Subcutaneous abdominal adipose tissue (tissue), 5 donors: ENCODE measurements around the gene ZNF831.

ENCODE experiments used
- H3K27ac ChIP-seq: one replicate; pipeline ENCODE4 v1.7.0; 2013; ENCODE audit warnings: low read depth, mild to moderate bottlenecking, inconsistent platforms, low read length, moderate library complexity
- H3K27me3 ChIP-seq, 5 donors: one replicate each; pipeline ENCODE4 v1.7.0; 2013; ENCODE audit warnings: low read length in 5 of 5, inconsistent platforms in 1 of 5; ENCODE audit not compliant: control insufficient read depth in 5 of 5, insufficient read depth in 4 of 5
- H3K36me3 ChIP-seq, 5 donors: one replicate each; pipeline ENCODE4 v1.7.0; 2013; ENCODE audit warnings: low read length in 5 of 5; ENCODE audit not compliant: control insufficient read depth in 5 of 5, insufficient read depth in 5 of 5
- H3K4me1 ChIP-seq, 5 donors: one replicate each; pipeline ENCODE4 v1.7.0; 2013; ENCODE audit warnings: low read length in 5 of 5, mild to moderate bottlenecking in 3 of 5, moderate library complexity in 1 of 5; ENCODE audit not compliant: control insufficient read depth in 5 of 5, insufficient read depth in 5 of 5
- H3K4me3 ChIP-seq, 5 donors: one replicate each; pipeline ENCODE4 v1.7.0; 2013; ENCODE audit warnings: low read length in 5 of 5, low read depth in 1 of 5
- H3K9ac ChIP-seq, 5 donors: one replicate each; pipeline ENCODE4 v1.7.0; 2013; ENCODE audit warnings: low read length in 5 of 5, mild to moderate bottlenecking in 4 of 5, moderate library complexity in 3 of 5
- H3K9me3 ChIP-seq, 5 donors: one replicate each; pipeline ENCODE4 v1.7.0; 2013; ENCODE audit warnings: low read length in 5 of 5; ENCODE audit not compliant: control insufficient read depth in 5 of 5
- donor health status: healthy.
- donor health status: healthy.
- donor health status: healthy.
- donor health status: healthy.
- donor health status: healthy.

The ZNF831 gene

GRCh38 chr20:59191756-59192532 lies 28.3 kb downstream of the ZNF831 start:
- Histone ChIP-seq H3K9me3 (no peaks in the 10 kb centered on the region), H3K4me3 (no peak overlapping the region), H3K27ac (no peak overlapping the region), H3K9ac (no peak overlapping the region), H3K36me3 (no peaks in the 10 kb centered on the region), H3K4me1 (peaks cover 0 to 4% (median 0%) of the 10 kb centered on the region in 5 donors), H3K27me3 (peaks cover 6 to 26% (median 10%) of the 10 kb centered on the region in 5 donors)

GRCh38 chr20:59192533-59192896 lies 28.9 kb downstream of the ZNF831 start:
- H3K9me3 ChIP-seq: no peaks in the 10 kb centered on the region
- no peaks in the 10 kb centered on the region for H3K36me3 ChIP-seq
- no peak overlapping the region for H3K27ac ChIP-seq
- peaks cover 0 to 4% (median 0%) of the 10 kb centered on the region in 5 donors for H3K4me1 ChIP-seq
- peaks cover 6 to 25% (median 10%) of the 10 kb centered on the region in 5 donors for H3K27me3 ChIP-seq
- no peak overlapping the region for H3K4me3 ChIP-seq
- H3K9ac ChIP-seq: no peak overlapping the region

GRCh38 chr20:59193325-59193724 lies 29.7 kb downstream of the ZNF831 start:
- no peaks in the 10 kb centered on the region for H3K9me3 ChIP-seq
- H3K27me3 ChIP-seq: peaks cover 6 to 25% (median 10%) of the 10 kb centered on the region in 5 donors
- no peak overlapping the region for H3K27ac ChIP-seq
- no peak overlapping the region for H3K9ac ChIP-seq
- H3K4me1 ChIP-seq: peaks cover 0 to 4% (median 0%) of the 10 kb centered on the region in 5 donors
- no peaks in the 10 kb centered on the region for H3K36me3 ChIP-seq
- no peak overlapping the region for H3K4me3 ChIP-seq

- Histone ChIP-seq H3K9ac (no peak overlapping the region), H3K27ac (no peak overlapping the region), H3K4me3 (no peak overlapping the region), H3K36me3 (no peaks in the 10 kb centered on the region), H3K27me3 (peaks cover 6 to 25% (median 10%) of the 10 kb centered on the region in 5 donors), H3K9me3 (no peaks in the 10 kb centered on the region), H3K4me1 (peaks cover 0 to 4% (median 0%) of the 10 kb centered on the region in 5 donors)
Measured at GRCh38 chr20:59194023-59194935, 30.7 kb downstream of the ZNF831 start.

- Histone ChIP-seq H3K4me1 (no peaks in the 10 kb centered on the region), H3K9me3 (peaks cover 0 to 3% (median 2%) of the 10 kb centered on the region in 5 donors), H3K36me3 (no peaks in the 10 kb centered on the region), H3K27ac (no peak overlapping the region), H3K4me3 (no peak overlapping the region), H3K27me3 (peaks cover 6 to 25% (median 10%) of the 10 kb centered on the region in 5 donors), H3K9ac (no peak overlapping the region)
Measured at GRCh38 chr20:59195316-59195993, 31.8 kb downstream of the ZNF831 start.

- Histone ChIP-seq H3K4me1 (peaks cover 0 to 17% (median 6%) of the 10 kb centered on the region in 5 donors), H3K36me3 (no peaks in the 10 kb centered on the region), H3K9ac (no peak overlapping the region), H3K27ac (no peak overlapping the region), H3K4me3 (no peak overlapping the region), H3K27me3 (peaks cover 3 to 17% (median 7%) of the 10 kb centered on the region in 5 donors), H3K9me3 (peaks cover 0 to 3% (median 2%) of the 10 kb centered on the region in 5 donors)
Measured at GRCh38 chr20:59204165-59204894, 40.7 kb downstream of the ZNF831 start.

- no peaks in the 10 kb centered on the region for H3K36me3 ChIP-seq
- H3K4me3 ChIP-seq: no peak overlapping the region
- no peak overlapping the region for H3K9ac ChIP-seq
- H3K27ac ChIP-seq: no peak overlapping the region
- peaks cover 3 to 18% (median 7%) of the 10 kb centered on the region in 5 donors for H3K27me3 ChIP-seq
- H3K4me1 ChIP-seq: peaks cover 0 to 17% (median 6%) of the 10 kb centered on the region in 5 donors
- no peaks in the 10 kb centered on the region for H3K9me3 ChIP-seq
Measured at GRCh38 chr20:59205044-59205443, 41.4 kb downstream of the ZNF831 start.

GRCh38 chr20:59207235-59207634 lies 43.6 kb downstream of the ZNF831 start:
- Histone ChIP-seq H3K9me3 (no peaks in the 10 kb centered on the region), H3K4me1 (peaks cover 0 to 17% (median 6%) of the 10 kb centered on the region in 5 donors), H3K4me3 (no peak overlapping the region), H3K27me3 (peaks cover 3 to 23% (median 7%) of the 10 kb centered on the region in 5 donors), H3K9ac (no peak overlapping the region), H3K36me3 (no peaks in the 10 kb centered on the region), H3K27ac (no peak overlapping the region)

GRCh38 chr20:59207742-59208357 lies 44.2 kb downstream of the ZNF831 start:
- peaks cover 3 to 23% (median 7%) of the 10 kb centered on the region in 5 donors for H3K27me3 ChIP-seq
- H3K27ac ChIP-seq: no peak overlapping the region
- H3K9ac ChIP-seq: no peak overlapping the region
- H3K4me1 ChIP-seq: peaks cover 0 to 17% (median 6%) of the 10 kb centered on the region in 5 donors
- H3K4me3 ChIP-seq: no peak overlapping the region
- no peaks in the 10 kb centered on the region for H3K9me3 ChIP-seq
- H3K36me3 ChIP-seq: no peaks in the 10 kb centered on the region
